ENCODE results near the gene SERPINE3. TPM values are rescaled to one million over a fixed set of nuclear protein-coding genes. Genes with fewer than 3 reads are reported as not detected.

SERPINE3 gene
- total and polyA plus RNA-seq, 2 of the 4 experiments (the other 2 are of a cell fraction): not detected

DNA sequence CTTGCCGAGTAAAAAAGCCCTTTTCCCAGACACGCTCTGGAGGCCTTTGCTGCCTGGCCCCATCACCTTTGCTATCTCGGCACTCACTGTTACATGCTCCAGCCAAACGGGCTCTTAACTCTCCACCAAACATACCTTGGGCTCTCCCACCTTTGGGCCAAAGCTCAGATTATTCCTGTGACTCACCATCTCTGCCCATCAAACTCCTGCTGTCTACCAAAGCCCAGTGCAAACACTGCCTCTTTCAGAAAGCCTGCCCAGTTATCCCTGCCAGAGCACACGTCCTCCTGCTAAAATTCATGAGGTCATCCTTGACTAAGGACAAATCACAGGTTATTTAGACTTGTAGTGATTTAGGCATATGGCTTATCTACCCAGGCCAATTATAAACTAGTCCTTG lies 48.1 kb upstream of the SERPINE3 start:
- intact Hi-C loops (cut with micrococcal nuclease): no loop called here
- H2AK9ac ChIP-seq (replicated peaks; ENCODE audit: low read depth, low read length, poor library complexity): peak overlapping the region; percentile 23
- TF ChIP-seq, protein P1, sequence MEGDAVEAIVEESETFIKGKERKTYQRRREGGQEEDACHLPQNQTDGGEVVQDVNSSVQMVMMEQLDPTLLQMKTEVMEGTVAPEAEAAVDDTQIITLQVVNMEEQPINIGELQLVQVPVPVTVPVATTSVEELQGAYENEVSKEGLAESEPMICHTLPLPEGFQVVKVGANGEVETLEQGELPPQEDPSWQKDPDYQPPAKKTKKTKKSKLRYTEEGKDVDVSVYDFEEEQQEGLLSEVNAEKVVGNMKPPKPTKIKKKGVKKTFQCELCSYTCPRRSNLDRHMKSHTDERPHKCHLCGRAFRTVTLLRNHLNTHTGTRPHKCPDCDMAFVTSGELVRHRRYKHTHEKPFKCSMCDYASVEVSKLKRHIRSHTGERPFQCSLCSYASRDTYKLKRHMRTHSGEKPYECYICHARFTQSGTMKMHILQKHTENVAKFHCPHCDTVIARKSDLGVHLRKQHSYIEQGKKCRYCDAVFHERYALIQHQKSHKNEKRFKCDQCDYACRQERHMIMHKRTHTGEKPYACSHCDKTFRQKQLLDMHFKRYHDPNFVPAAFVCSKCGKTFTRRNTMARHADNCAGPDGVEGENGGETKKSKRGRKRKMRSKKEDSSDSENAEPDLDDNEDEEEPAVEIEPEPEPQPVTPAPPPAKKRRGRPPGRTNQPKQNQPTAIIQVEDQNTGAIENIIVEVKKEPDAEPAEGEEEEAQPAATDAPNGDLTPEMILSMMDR (conservative IDR thresholded peaks at IDR 0.05; ENCODE audit: low read depth, low read length): no peak
- TF ChIP-seq MAFK (IDR thresholded peaks at IDR 0.05; ENCODE audit: low read depth, low read length): no peak
- no peak for TF ChIP-seq POLR2A (IDR thresholded peaks at IDR 0.05; ENCODE audit: low read depth, low read length)
- TF ChIP-seq FOS (IDR thresholded peaks at IDR 0.05; ENCODE audit: low read depth, low read length): no peak
- TF ChIP-seq BHLHE40 (IDR thresholded peaks at IDR 0.05; ENCODE audit: low read depth, low read length): no peak
- no peak for TF ChIP-seq RAD21 (IDR thresholded peaks at IDR 0.05; ENCODE audit: low read length)
- TF ChIP-seq MAZ (IDR thresholded peaks at IDR 0.05; ENCODE audit: borderline replicate concordance, low read depth, low read length): no peak
- TF ChIP-seq RFX5 (IDR thresholded peaks at IDR 0.05; ENCODE audit: low read depth, low read length): no peak
- TF ChIP-seq CEBPB (IDR thresholded peaks at IDR 0.05; ENCODE audit: low read depth, low read length): no peak
- no peaks in the 10 kb centered on the region for H3K9me3 ChIP-seq (ENCODE audit: control insufficient read depth, insufficient read depth, low read length)
- H3K56ac ChIP-seq (ENCODE audit: extremely low read depth, insufficient read depth, low read length): no peak overlapping the region
- peaks cover 1% of the 10 kb centered on the region for H3K4me1 ChIP-seq (ENCODE audit: control insufficient read depth, insufficient read depth, low read length)
- no peak overlapping the region for H3K4me3 ChIP-seq (ENCODE audit: insufficient read depth, low read depth, low read length)
- no peak overlapping the region for H3K18ac ChIP-seq (ENCODE audit: low read depth, low read length)
- H2BK20ac ChIP-seq (ENCODE audit: low read depth, low read length): no peak overlapping the region
- ATAC-seq (ENCODE audit: low read depth): no peak
- ChIA-PET CTCF (interaction anchor here (1.4 kb wide), 1 partner anchor 166 kb away, joined by 3 read pairs; no protein-coding TSS in a partner anchor), POLR2A (ENCODE audit: unreplicated experiment) (no interaction called here)
- dilution Hi-C loops (cut with HindIII; ENCODE audit: low sequenced_read_pairs, unreplicated experiment): no loop called here
- H3K14ac ChIP-seq (replicated peaks; ENCODE audit: low read depth, low read length): no peak overlapping the region
- H2BK15ac ChIP-seq (ENCODE audit: low read depth, low read length): no peak overlapping the region
- H2BK120ac ChIP-seq (ENCODE audit: low read depth, low read length): no peak overlapping the region
- in situ Hi-C loops (cut with MboI; ENCODE audit: low sequenced_read_pairs): no loop called here
- H3K9me1 ChIP-seq (ENCODE audit: insufficient read depth, low read length): peaks cover 5% of the 10 kb centered on the region; the same call in 1 of the 2 replicates
- no peaks in the 10 kb centered on the region for H4K20me1 ChIP-seq (ENCODE audit: insufficient read depth, low read length)
- no peak overlapping the region for H4K5ac ChIP-seq (ENCODE audit: low read depth, low read length)
- no peak overlapping the region for H4K8ac ChIP-seq (ENCODE audit: low read depth in 2 of 2, low read length in 2 of 2)
- peak; percentile 30 for DNase-seq
- no peak overlapping the region for H3K9ac ChIP-seq (ENCODE audit: low read depth, low read length)
- H3K23ac ChIP-seq (ENCODE audit: low read depth, low read length): no peak overlapping the region
- H3K79me1 ChIP-seq (ENCODE audit: low read depth in 1 of 2, low read length in 2 of 2): no peaks in the 10 kb centered on the region
- H3K27ac ChIP-seq (ENCODE audit: insufficient read depth, low read length): no peak overlapping the region
- no peak overlapping the region for H3K4ac ChIP-seq (ENCODE audit: low read depth, low read length)
- H2AK5ac ChIP-seq (ENCODE audit: low read depth, low read length): no peak overlapping the region
- no peak overlapping the region for H2BK5ac ChIP-seq (ENCODE audit: low read depth, low read length, poor library complexity, severe bottlenecking)
- peaks cover 16% of the 10 kb centered on the region for H3K27me3 ChIP-seq (ENCODE audit: control insufficient read depth, insufficient read depth, low read length)
- no peak overlapping the region for H3K4me2 ChIP-seq (ENCODE audit: low read depth, low read length)
- no peak overlapping the region for H2AFZ ChIP-seq (replicated peaks; ENCODE audit: low read length, poor library complexity)
- H3K36me3 ChIP-seq (ENCODE audit: control insufficient read depth, insufficient read depth, low read length): no peaks in the 10 kb centered on the region
- 72% methylated on average over 4 of the region's 5 CpGs; no CpG with 5 or more reads in 1 of the 2 experiments for WGBS, 2 experiments (ENCODE audit: extremely low coverage in 2 of 2, insufficient read length in 1 of 2)
- BruUV-seq (replicated peaks): no TSS peak
- H4K91ac ChIP-seq (ENCODE audit: insufficient read depth, low read depth, low read length): no peak overlapping the region
